HG02884 (cell line): Measurements from ENCODE around the gene ANP32B.

Experiments used
- ATAC-seq: cut with Tn5 transposase; IDR thresholded peaks from one replicate; pipeline ENCODE4 v1.9.1; 2021; ENCODE audit warnings: mild to moderate bottlenecking, moderate library complexity; ENCODE audit not compliant: unreplicated experiment

The ANP32B gene

GRCh38 chr9:98021306-98022040 lies 38.3 kb downstream of the ANP32B start:
- no peak for ATAC-seq

- ATAC-seq: no peak
Measured at GRCh38 chr9:98022447-98022846, 39.3 kb downstream of the ANP32B start.

- no peak for ATAC-seq
Measured at GRCh38 chr9:98024702-98025101, 41.6 kb downstream of the ANP32B start.

GRCh38 chr9:98031169-98031568 lies 48.0 kb downstream of the ANP32B start:
- no peak for ATAC-seq

GRCh38 chr9:98031935-98032334 lies 48.8 kb downstream of the ANP32B start:
- no peak for ATAC-seq

- peak; percentile 39 for ATAC-seq
Measured at GRCh38 chr9:98034593-98035546, 51.7 kb downstream of the ANP32B start.

- ATAC-seq: no peak
Measured at GRCh38 chr9:98037357-98037756, 54.2 kb downstream of the ANP32B start.

- ATAC-seq: no peak
Measured at GRCh38 chr9:98038958-98039357, 55.8 kb downstream of the ANP32B start.

- no peak for ATAC-seq
Measured at GRCh38 chr9:98039607-98040017, 56.5 kb downstream of the ANP32B start.

GRCh38 chr9:98040212-98040611 lies 57.1 kb downstream of the ANP32B start:
- ATAC-seq: no peak

GRCh38 chr9:98043915-98044314 lies 60.8 kb downstream of the ANP32B start:
- ATAC-seq: no peak

GRCh38 chr9:98045234-98046179 lies 62.4 kb downstream of the ANP32B start:
- peak; percentile 90 for ATAC-seq

GRCh38 chr9:98046180-98046543 lies 63.0 kb downstream of the ANP32B start:
- ATAC-seq: no peak

- no peak for ATAC-seq
Measured at GRCh38 chr9:98047002-98047401, 63.9 kb downstream of the ANP32B start.

GRCh38 chr9:98049288-98050072 lies 66.3 kb downstream of the ANP32B start:
- no peak for ATAC-seq

GRCh38 chr9:98050351-98050750 lies 67.2 kb downstream of the ANP32B start:
- no peak for ATAC-seq

- no peak for ATAC-seq
Measured at GRCh38 chr9:98054376-98054951, 71.3 kb downstream of the ANP32B start.

- ATAC-seq: peak; percentile 94
Measured at GRCh38 chr9:98056269-98057137, 73.4 kb downstream of the ANP32B start, which contains the start of gene NANS. TSS of gene NANS (plus strand) at chr9:98056732. CDS start at chr9:98056809, 77 bp downstream.
